Measurements from ENCODE around the gene PRR5L.

DNA sequence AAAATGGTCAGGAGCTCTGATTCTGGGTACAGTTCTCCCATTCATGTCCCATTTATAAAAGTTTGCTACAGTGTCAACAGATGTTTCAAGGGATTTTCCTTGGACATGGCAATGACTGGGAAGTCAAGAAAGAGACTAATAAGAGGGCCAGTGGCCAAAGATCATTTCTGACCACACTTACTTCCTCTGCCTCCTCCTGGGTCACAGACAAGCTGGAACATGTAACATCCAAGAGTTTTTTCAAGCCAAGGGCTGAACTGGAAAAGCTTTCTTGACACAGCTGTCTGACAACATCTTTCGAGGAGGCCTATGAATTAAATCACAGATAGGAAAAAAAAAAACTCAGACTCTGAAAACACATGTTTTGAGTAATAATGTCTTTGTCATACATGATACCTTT is 15.6 kb upstream of the PRR5L start:
- TF ChIP-seq POLR2A (IDR thresholded peaks at IDR 0.05; ENCODE audit: low read length) (no peak), GATA1 (IDR thresholded peaks at IDR 0.05; ENCODE audit: low read depth, low read length) (no peak)

All from erythroblast (primary cell).